T-helper 1 cell treated with Interleukin-12 subunit alpha and Interleukin-12 subunit beta and Interleukin-4 antibody, amounts not matched to agents 30 ng/mL and 1 ng/mL, for 36 hours (primary cell): ENCODE results near the gene ALDH4A1. TPM values are rescaled to one million over a fixed set of nuclear protein-coding genes. Genes with fewer than 3 reads are reported as not detected.
"Not testable (repeated sequence)": the region's sequence is repeated elsewhere in the genome, so short reads cannot be mapped to it uniquely, and the experiment has no call there.

Experiments
- intact Hi-C: fragments of 100-400 bp; cut with micrococcal nuclease; formaldehyde crosslinking; loops from one replicate; pipeline ENCODE4 v1.15.1; 2024
- total RNA-seq: library from RNA; stranded (reverse); gene quantifications from 2 replicates; pipeline ENCODE4 v1.2.3, GENCODE V29; 2022

Gene ALDH4A1
- total RNA-seq, 1 donor from 2014 or later = 3.6 TPM

GRCh38 chr1:18901147-18901951 is 1.0 kb downstream of the ALDH4A1 start:
- intact Hi-C loops = loop anchor here (5.0 kb wide), 2 partner anchors 411 to 746 kb away; partner anchors contain the start of genes AKR7A2 and SLC66A1

GRCh38 chr1:18900303-18900841 is 2.0 kb downstream of the ALDH4A1 start:
- intact Hi-C loops = loop anchor here (5.0 kb wide), 2 partner anchors 412 to 747 kb away; partner anchors contain the start of genes AKR7A2 and SLC66A1

DNA sequence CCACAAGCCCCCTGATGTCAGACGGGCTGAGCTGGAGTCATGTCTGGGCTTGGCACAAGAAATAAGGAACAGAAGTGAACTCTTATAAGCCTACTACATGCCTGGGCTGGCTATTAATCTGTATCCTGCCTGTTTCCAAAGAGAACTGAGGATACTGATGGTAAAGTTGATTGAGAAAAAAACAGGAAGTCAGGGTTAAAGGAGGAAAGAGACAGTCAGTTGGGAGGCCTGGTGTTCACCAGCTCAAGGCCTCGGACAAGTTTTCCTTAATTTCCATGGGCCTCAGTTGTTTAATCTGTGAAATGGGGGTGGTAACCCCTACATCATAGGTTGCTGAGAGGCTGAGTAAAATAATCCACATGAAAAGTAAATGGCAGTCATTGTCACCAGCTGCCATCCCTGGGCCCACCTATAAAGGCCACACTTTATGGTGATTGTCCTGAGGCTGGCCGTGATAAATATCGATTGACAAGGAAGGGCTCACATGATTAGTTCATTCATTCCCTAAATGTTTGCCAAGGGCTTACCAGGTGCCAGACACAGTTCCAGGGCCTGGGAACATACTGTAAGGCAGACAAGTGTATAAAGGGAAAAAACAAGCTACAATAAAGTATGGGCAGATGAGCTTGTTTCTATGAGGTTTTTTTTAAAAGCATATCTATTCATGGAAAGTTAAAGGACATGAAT is 2.8 kb downstream of the ALDH4A1 start:
- intact Hi-C loops = loop anchor here (5.0 kb wide), 2 partner anchors 413 to 748 kb away; partner anchors contain the start of genes AKR7A2 and SLC66A1

GRCh38 chr1:18898567-18898966 is 3.8 kb downstream of the ALDH4A1 start:
- intact Hi-C loops = no loop called here

- intact Hi-C loops = no loop called here
These were observed 7.0 kb downstream of the ALDH4A1 start for GRCh38 chr1:18895317-18895716.

GRCh38 chr1:18893120-18893519 is 9.2 kb downstream of the ALDH4A1 start:
- intact Hi-C loops = no loop called here

DNA sequence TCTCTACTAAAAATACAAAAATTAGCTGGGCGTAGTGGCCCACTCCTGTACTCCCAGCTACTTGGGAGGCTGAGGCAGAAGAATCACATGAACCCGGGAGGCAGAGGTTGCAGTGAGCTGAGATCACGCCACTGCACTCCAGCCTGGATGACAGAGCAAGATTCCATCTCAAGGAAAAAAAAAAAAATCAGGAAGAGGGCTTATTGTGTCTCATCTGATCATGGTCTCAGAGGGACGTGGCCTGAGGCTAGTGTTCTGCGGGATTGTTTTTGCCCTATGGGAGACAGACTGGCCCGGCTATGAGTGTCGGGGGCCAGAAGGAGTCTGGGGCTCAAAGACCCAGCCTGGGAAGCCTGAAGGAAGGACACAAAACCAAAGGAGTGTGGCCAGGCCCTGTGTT is 10.5 kb downstream of the ALDH4A1 start:
- intact Hi-C loops = not testable (repeated sequence)

DNA sequence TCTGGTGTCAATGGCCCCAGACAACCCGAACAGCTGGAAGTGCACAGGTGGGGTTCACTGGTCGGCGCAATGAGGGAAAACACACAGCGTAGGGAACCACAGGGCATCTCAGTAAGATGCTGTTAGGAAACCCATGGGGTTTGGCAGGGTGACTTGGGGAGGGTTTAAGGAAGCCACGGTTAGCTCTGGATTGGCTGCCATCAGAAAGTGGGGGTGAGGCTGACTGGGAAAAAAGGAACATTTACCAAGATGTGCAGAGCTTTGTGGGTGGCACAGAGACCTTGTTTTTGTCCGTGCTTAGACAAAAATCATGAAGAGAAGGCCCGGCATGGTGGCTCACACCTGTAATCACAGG is 11.0 kb downstream of the ALDH4A1 start:
- intact Hi-C loops = no loop called here

DNA sequence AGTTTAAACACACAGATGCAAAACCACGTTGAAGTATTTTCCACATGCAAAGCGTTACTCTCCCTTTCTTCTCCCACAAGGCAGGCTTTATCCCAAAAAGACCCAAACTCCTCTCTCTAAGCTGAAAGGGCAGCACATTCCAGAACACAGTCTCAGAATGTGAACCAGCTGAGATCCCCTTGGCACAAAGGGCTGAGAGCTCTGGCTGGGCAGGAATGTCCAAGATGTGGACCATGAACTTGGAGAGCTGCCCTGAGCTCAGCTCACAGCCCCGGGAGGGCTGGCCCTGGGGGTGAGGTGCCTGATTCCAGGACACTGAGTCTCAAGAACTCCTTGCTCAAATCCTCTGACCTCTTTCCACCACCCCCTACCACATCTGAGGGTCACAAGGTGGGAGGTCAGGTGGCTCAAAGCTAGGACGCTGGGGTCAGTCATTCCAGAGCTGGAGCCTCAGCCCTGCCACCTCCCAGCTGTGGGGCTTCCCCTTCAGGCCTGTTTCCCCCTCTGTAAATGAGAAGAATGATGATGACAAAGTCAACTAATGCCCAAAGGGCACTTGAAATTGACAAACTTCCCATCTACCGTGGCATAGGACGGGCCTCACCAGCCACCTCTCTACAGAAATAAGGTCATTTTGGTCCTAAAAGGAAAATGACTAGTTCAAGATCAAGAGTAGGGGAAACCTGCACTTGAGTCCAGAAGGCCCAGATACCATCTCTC is 11.5 kb downstream of the ALDH4A1 start:
- intact Hi-C loops = no loop called here

DNA sequence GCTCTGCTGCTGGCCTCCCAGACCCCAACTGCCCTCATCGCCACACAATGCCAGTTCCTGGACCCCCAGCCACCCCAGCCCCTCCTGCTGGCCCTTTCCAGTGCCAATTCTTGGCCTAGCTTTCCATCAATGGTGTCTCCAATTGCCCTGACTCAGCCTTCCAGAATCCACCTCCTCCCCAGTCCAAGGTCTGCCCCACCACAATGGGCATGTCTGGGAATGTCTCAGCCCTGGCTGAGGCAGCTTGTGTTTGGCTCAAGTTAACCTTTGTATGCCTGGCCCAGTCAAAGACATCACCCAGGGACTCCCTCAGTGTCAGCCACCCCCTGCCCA is 16.4 kb downstream of the ALDH4A1 start:
- intact Hi-C loops = no loop called here

DNA sequence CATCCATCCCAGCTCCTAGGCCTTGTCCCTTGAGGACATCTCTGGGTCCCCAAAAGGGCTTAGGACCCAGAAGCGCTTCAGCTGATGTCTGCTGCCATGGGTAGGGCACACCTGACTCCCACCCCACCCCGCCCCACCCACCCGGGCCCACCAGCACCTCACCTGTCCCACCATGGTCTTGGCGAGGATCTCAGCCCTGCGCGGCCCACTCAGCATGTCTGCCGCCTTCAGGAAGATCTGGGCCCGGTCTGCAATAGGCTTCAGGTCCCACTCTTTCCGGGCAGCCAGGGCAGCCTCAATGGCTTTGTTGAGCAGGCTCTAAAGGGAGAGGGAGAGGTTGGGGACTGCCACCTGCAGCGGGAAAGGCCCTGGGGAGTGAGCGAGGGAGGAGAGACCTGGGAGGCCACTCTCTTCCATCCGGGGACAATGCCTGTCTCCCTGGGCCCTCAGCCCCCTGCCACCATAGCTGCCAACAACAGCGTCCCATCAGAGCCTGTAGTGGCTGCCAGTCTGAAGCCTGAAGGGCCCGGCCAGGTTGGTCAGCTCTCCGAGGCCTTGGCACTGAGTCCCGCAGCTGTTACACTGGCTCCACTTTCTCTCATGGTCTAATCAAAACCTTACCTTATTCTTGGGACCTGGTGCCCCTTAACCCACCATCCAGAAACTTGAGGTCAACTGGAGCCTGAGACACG is 16.9 kb downstream of the ALDH4A1 start:
- intact Hi-C loops = no loop called here

GRCh38 chr1:18884727-18885126 is 17.6 kb downstream of the ALDH4A1 start:
- intact Hi-C loops = loop anchor here (1.0 kb wide), 3 partner anchors 88 to 357 kb away; no protein-coding TSS in a partner anchor

DNA sequence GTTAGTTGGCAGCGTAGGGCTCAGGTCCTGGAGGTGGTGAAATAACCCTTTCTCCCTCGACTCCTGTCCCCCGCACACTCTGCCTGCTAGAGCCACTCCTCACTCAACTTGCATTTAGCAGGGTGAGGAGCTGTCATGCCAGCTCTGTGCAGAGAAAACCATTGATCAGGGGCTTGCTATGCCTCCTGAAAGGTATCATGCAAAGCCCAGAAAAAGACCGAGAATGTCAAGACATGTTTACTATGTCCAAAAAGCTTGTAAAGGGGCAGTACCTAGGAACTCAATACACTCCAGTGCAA is 18.0 kb downstream of the ALDH4A1 start:
- intact Hi-C loops = loop anchor here (1.0 kb wide), 3 partner anchors 88 to 357 kb away; no protein-coding TSS in a partner anchor

DNA sequence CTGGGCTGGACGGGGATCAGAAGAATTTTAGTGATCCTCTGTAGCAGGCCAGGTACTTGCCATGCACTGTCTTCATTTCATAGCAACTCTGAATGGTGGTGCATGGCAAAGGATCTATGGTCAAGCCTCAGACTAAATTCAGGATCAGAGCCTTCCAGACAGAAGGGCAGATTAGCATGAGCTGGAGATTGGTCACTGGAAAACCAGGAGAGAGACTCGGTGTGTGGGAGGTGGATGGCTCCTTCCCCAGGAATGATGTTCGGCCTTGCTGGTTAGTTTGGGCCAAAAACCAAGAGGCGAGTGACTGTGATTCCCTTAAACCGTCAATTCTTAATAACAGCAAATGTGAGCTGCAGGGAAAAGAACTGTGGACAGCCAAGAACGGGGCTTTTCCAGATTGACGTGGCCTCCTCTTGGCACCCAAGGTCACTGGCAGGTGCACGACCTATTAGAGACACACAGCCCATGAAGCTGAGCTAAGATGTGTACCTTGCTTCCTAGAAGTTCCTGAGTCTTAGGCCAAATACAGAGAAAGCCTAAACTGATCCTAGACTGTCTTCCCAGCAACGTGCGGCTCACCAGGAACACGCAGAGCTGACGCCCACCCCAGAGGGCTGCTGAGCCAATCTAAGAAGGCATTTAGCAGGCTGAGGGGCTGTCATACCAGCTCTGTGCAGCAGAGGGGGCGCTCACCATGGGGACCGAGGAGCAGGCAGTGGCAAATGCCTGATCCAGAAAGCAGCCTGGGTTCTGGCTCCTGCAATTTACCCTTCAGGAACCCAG is 18.5 kb downstream of the ALDH4A1 start:
- intact Hi-C loops = loop anchor here (1.0 kb wide), 3 partner anchors 88 to 357 kb away; no protein-coding TSS in a partner anchor

GRCh38 chr1:18883079-18883478 is 19.3 kb downstream of the ALDH4A1 start:
- intact Hi-C loops = no loop called here

DNA sequence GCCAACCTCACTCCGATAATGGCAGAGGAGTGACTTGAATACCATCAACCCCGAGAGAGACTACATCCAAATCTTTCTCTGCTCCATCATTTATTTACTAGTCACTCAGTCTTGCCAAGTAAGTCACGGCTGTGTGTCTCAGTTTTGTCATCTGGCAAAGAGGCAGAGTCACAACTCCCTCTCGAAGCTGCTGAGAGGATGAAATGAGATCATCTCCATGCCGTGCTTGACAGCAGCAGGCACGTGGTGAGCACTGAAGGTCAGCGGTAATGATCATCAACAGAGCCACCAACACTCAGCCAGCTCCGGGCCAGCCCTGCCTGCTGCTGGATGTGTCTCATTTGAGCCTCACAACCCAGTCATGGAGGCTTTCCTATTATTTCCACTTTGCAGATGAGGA is 19.9 kb downstream of the ALDH4A1 start:
- intact Hi-C loops = no loop called here

GRCh38 chr1:18881642-18882431 is 20.5 kb downstream of the ALDH4A1 start:
- intact Hi-C loops = no loop called here

GRCh38 chr1:18881164-18881563 is 21.2 kb downstream of the ALDH4A1 start:
- intact Hi-C loops = no loop called here

GRCh38 chr1:18880585-18880984 is 21.8 kb downstream of the ALDH4A1 start:
- intact Hi-C loops = no loop called here
